Vagina (tissue), 2 donors: Measurements from ENCODE around the gene LRRC43.

ENCODE experiments used
- CTCF ChIP-seq, 3 experiments: fragments of 450-650 bp in 2 of 3; fragments of 200-600 bp in 1 of 3; sonication (generic) in 1 of 3; IDR thresholded peaks; one replicate each; pipeline ENCODE4 v1.5.1; 2017 to 2019; ENCODE audit warnings: antibody characterized with exemption in 3 of 3, mild to moderate bottlenecking in 2 of 3, moderate library complexity in 2 of 3
- POLR2A ChIP-seq, 2 donors: fragments of 450-650 bp; IDR thresholded peaks; one replicate each; pipeline ENCODE4 v1.6.1; 2017; ENCODE audit warnings: antibody characterized with exemption in 2 of 2, mild to moderate bottlenecking in 2 of 2, moderate library complexity in 2 of 2
- POLR2AphosphoS5 ChIP-seq, 2 donors: sonication (generic); formaldehyde crosslinking; IDR thresholded peaks; one replicate each; pipeline ENCODE4 v1.9.0; 2017; ENCODE audit warnings: antibody characterized with exemption in 2 of 2, mild to moderate bottlenecking in 2 of 2, low read depth in 1 of 2; ENCODE audit not compliant: insufficient read depth in 1 of 2

GRCh38 chr12:122250047-122250446 lies 67.1 kb downstream of the LRRC43 start:
- TF ChIP-seq CTCF (IDR thresholded peaks at IDR 0.05) = no peak
- TF ChIP-seq POLR2A (IDR thresholded peaks at IDR 0.05) = no peak
- no peak for TF ChIP-seq POLR2AphosphoS5 (IDR thresholded peaks at IDR 0.05; ENCODE audit: insufficient read depth in 1 of 2, low read depth in 1 of 2)
